ENCODE results near the gene VSTM2B.
"Not testable (repeated sequence)": the region's sequence is repeated elsewhere in the genome, so short reads cannot be mapped to it uniquely, and the experiment has no call there.

The VSTM2B gene

DNA sequence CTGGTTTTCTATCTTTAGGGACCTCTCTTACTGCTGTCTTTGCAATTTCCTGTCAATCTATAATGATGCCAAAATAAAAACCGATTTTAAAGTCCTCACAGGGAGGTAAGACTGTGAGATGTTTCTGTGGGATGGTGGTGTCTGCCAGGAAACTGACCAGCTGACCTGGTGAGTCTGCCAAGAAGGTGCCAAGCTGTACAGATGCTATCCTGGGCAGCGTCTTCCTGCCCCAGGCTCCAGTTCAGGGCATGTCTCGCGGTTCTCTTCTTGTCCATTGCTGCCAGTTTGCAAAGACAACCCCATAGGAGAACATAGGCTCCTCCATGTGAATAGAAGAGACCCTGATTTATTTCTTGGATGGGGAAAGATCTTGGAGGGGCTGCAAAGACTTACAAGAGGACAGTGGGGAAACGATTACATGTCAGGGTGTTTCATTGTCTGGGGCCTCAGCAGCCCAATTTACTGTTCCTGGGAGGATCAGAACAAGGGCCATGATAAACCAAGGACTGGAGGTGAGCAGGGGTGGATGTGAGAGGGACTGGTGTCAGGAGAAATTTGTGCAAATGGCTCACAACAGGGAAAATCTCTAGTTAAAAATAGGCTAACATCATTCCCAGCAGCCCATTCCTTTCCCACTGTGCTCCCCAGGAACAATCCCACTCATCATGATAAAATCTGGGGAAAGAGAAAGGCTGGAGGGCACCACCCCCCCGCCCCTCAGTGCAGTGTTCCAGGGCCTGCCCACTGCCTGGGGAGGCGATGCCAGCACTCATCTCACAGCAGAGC lies 42.7 kb upstream of the VSTM2B start:
- FAIRE-seq (no peak), DNase-seq (ENCODE audit: insufficient read length, low spot score) (no peak)
- TF ChIP-seq, protein P1, sequence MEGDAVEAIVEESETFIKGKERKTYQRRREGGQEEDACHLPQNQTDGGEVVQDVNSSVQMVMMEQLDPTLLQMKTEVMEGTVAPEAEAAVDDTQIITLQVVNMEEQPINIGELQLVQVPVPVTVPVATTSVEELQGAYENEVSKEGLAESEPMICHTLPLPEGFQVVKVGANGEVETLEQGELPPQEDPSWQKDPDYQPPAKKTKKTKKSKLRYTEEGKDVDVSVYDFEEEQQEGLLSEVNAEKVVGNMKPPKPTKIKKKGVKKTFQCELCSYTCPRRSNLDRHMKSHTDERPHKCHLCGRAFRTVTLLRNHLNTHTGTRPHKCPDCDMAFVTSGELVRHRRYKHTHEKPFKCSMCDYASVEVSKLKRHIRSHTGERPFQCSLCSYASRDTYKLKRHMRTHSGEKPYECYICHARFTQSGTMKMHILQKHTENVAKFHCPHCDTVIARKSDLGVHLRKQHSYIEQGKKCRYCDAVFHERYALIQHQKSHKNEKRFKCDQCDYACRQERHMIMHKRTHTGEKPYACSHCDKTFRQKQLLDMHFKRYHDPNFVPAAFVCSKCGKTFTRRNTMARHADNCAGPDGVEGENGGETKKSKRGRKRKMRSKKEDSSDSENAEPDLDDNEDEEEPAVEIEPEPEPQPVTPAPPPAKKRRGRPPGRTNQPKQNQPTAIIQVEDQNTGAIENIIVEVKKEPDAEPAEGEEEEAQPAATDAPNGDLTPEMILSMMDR (IDR thresholded peaks at IDR 0.05; ENCODE audit: insufficient read depth, missing control alignments) = no peak

DNA sequence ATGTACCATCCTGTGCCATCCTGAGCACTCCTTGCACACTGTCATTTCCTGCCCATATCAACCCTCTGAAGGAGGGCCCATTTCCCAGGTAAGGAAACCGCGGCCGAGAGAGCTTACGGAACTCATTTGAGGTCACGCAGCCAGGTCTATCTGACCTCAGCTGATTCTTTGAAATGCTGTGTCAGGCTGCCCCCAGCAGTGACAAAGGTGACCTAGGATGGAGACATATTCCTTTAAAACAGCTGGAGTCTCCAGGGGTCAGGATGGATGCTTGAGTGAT lies 42.2 kb upstream of the VSTM2B start:
- TF ChIP-seq, protein P1 (IDR thresholded peaks at IDR 0.05; ENCODE audit: insufficient read depth, missing control alignments) = no peak
- FAIRE-seq (no peak), DNase-seq (ENCODE audit: insufficient read length, low spot score) (no peak)

DNA sequence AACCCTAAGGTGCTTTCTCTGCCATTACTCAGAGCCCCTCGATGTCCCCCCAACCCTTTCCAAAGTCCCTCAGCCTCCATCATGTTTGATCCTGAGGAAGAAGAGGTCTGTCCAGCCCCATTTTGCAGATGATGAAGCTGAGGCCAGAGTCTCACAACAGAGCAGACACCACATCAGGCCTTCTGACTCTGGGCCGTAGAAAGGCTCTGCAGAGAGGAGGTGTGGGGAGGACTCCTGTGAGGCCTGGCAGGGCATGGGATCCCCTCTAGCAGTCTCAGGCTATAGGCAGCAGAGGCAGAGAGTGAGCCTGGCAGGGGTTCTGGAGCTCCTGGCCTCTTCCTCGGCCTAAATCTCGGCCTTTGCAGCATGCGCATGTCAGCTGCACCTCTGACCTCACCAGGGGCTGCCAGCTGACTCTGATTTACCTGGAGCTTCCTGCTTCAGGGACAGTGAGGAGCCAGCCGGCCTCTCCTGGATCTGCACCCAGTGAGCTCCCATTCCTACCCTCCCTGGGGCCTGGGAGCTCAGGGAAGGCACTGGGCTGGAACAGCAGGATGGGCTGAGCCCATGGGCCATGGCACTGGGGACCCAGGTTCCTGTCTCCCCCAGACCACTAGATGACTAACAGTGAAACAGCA lies 41.7 kb upstream of the VSTM2B start:
- no peak for DNase-seq (ENCODE audit: insufficient read length, low spot score)
- FAIRE-seq = no peak
- TF ChIP-seq, protein P1 (IDR thresholded peaks at IDR 0.05; ENCODE audit: insufficient read depth, missing control alignments) = no peak

DNA sequence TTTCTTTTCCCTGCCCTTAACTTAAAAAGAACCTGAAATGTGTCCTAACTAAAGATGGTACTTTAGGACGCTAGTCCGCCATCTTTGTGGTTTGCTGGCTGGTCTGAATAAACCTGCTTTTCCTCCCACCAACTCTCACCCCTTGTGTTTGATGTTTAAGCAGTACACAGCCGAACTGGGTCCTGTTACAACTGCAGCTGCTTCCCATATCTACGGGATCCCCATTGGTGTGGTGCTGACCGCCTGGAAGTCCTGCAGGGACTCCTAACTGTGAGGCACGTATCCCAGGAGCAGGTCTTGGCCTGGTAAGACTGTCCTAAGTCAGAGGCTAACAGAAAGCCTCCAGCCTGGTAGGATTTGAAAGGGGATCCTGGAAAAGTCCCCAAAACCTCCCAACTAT lies 40.9 kb upstream of the VSTM2B start:
- TF ChIP-seq, protein P1 (IDR thresholded peaks at IDR 0.05; ENCODE audit: insufficient read depth, missing control alignments) = no peak
- FAIRE-seq (no peak), DNase-seq (ENCODE audit: insufficient read length, low spot score) (no peak)

DNA sequence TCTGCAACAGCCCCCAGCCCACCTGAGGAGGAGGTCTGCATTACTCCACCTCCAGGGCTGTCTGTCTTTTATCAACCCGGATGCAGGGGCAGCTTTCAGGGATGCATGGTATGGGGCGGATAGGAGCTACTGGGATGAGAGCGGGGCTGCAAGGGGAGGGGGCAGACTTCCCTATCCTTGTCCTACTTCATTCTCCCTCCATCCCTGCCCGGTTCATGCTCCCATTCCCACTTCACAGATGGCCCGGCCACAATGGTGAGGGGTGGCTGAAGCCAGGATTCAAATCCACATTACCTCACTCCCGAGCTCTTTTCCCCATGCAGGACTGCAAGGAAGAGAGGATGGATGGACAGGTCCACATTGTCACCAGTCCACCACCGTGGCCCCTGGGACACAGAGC lies 40.5 kb upstream of the VSTM2B start:
- TF ChIP-seq, protein P1 (IDR thresholded peaks at IDR 0.05; ENCODE audit: insufficient read depth, missing control alignments) = no peak
- DNase-seq (ENCODE audit: insufficient read length, low spot score) (no peak), FAIRE-seq (no peak)

GRCh38 chr19:29486961-29487360 lies 38.8 kb upstream of the VSTM2B start:
- DNase-seq (ENCODE audit: insufficient read length, low spot score); FAIRE-seq: not testable (repeated sequence)

- TF ChIP-seq, protein P1 (IDR thresholded peaks at IDR 0.05; ENCODE audit: insufficient read depth, missing control alignments) = no peak
- FAIRE-seq (no peak), DNase-seq (ENCODE audit: insufficient read length, low spot score) (no peak)
Observed at GRCh38 chr19:29487432-29487831, 38.4 kb upstream of the VSTM2B start.
